Testis (tissue), 3 donors: Measurements from ENCODE around the gene ZFP62. TPM values are rescaled to one million over a fixed set of nuclear protein-coding genes. Genes with fewer than 3 reads are reported as not detected.

Experiments
- DNase-seq: peaks from one replicate; pipeline ENCODE4 v3.0.0-alpha.2; 2019
- H3K27ac ChIP-seq, 2 donors: fragments of 200-600 bp; sonication (generic); one replicate each; pipeline ENCODE4 v1.5.1; 2019
- H3K27me3 ChIP-seq: fragments of 200-600 bp; sonication (generic); one replicate; pipeline ENCODE4 v1.5.1; 2019
- H3K36me3 ChIP-seq: fragments of 200-600 bp; sonication (generic); one replicate; pipeline ENCODE4 v1.5.1; 2017; ENCODE audit warnings: low read depth; ENCODE audit errors: missing control alignments
- H3K4me1 ChIP-seq: fragments of 200-600 bp; sonication (generic); one replicate; pipeline ENCODE4 v1.5.1; 2019
- H3K4me3 ChIP-seq, 2 donors: fragments of 200-600 bp; sonication (generic); one replicate each; pipeline ENCODE4 v1.5.1; 2017 to 2019
- H3K9me3 ChIP-seq: fragments of 200-600 bp; sonication (generic); one replicate; pipeline ENCODE4 v1.5.1; 2017
- POLR2A ChIP-seq: fragments of 450-650 bp; IDR thresholded peaks from one replicate; pipeline ENCODE4 v1.6.1; 2017; ENCODE audit warnings: antibody characterized with exemption, mild to moderate bottlenecking, moderate library complexity
- WGBS, 2 donors: methylation state at CpG; one replicate each; pipeline ENCODE4 v1.1.5; 2018; 5-methylcytosine and 5-hydroxymethylcytosine counted together
- intact Hi-C: fragments of 100-400 bp; cut with DNase I; formaldehyde crosslinking; loops from one replicate; pipeline ENCODE4 v1.15.1; 2023; ENCODE audit warnings: low total_unique reads
- polyA plus RNA-seq: library from polyadenylated mRNA; stranded (reverse); fragments of 350-450 nt; fragmentation: Illumina TruSeq; extraction: RNeasy Lipid Tissue Mini Kit (QIAGEN cat#74804); gene quantifications from one replicate; pipeline ENCODE4 v1.2.3, GENCODE V29; 2014; ENCODE audit warnings: low read depth, low replicate concordance; ENCODE audit not compliant: insufficient read depth
- total RNA-seq, 2 donors: library from RNA; depleted of rRNA; stranded (reverse); fragments of >200 nt; gene quantifications; one replicate each; pipeline ENCODE4 v1.2.3, GENCODE V29; 2016
- TF ChIP-seq, protein P1 (sequence below), 3 experiments: fragments of 450-650 bp in 2 of 3; fragments of 200-600 bp in 1 of 3; sonication (generic) in 1 of 3; IDR thresholded peaks; one replicate each; pipeline ENCODE4 v1.5.1; 2016 to 2019; ENCODE audit warnings: antibody characterized with exemption in 3 of 3, mild to moderate bottlenecking in 2 of 3, moderate library complexity in 1 of 3

ZFP62 gene
- total and polyA plus RNA-seq, 3 donors from 2014 or later = 27.1 to 32.3 (median 29.2) TPM

GRCh38 chr5:180860273-180860886 lies 696 bp downstream of the ZFP62 start:
- TF ChIP-seq, protein P1, sequence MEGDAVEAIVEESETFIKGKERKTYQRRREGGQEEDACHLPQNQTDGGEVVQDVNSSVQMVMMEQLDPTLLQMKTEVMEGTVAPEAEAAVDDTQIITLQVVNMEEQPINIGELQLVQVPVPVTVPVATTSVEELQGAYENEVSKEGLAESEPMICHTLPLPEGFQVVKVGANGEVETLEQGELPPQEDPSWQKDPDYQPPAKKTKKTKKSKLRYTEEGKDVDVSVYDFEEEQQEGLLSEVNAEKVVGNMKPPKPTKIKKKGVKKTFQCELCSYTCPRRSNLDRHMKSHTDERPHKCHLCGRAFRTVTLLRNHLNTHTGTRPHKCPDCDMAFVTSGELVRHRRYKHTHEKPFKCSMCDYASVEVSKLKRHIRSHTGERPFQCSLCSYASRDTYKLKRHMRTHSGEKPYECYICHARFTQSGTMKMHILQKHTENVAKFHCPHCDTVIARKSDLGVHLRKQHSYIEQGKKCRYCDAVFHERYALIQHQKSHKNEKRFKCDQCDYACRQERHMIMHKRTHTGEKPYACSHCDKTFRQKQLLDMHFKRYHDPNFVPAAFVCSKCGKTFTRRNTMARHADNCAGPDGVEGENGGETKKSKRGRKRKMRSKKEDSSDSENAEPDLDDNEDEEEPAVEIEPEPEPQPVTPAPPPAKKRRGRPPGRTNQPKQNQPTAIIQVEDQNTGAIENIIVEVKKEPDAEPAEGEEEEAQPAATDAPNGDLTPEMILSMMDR (IDR thresholded peaks at IDR 0.05) = no peak
- TF ChIP-seq POLR2A = no peak
- Histone ChIP-seq H3K4me1 (peaks cover 9% of the 10 kb centered on the region), H3K9me3 (no peaks in the 10 kb centered on the region), H3K27ac (peak overlapping the region; percentile 86 to 92), H3K27me3 (no peaks in the 10 kb centered on the region), H3K4me3 (peak overlapping the region; percentile 93 to 96), H3K36me3 (no peaks in the 10 kb centered on the region)
- intact Hi-C loops = loop anchor here (5.0 kb wide), 1 partner anchor 73 kb away; no protein-coding TSS in a partner anchor
- WGBS, 2 donors = 0 to 1% methylated on average over 14 to 18 of the region's 18 CpGs
- no peak for DNase-seq

- Histone ChIP-seq H3K27ac (no peak overlapping the region), H3K27me3 (no peaks in the 10 kb centered on the region), H3K9me3 (no peaks in the 10 kb centered on the region), H3K4me3 (no peak overlapping the region), H3K36me3 (no peaks in the 10 kb centered on the region), H3K4me1 (peaks cover 9% of the 10 kb centered on the region)
- intact Hi-C loops = no loop called here
- TF ChIP-seq POLR2A = no peak
- TF ChIP-seq, protein P1 (IDR thresholded peaks at IDR 0.05) = no peak
- no peak for DNase-seq
- WGBS, 2 donors = 89 to 91% methylated on average over 6 of the region's 6 CpGs
Measured at GRCh38 chr5:180858586-180858985, 2.5 kb downstream of the ZFP62 start.

- Histone ChIP-seq H3K4me3 (no peak overlapping the region), H3K27me3 (no peaks in the 10 kb centered on the region), H3K9me3 (no peaks in the 10 kb centered on the region), H3K36me3 (no peaks in the 10 kb centered on the region), H3K4me1 (no peaks in the 10 kb centered on the region), H3K27ac (no peak overlapping the region)
- TF ChIP-seq POLR2A = no peak
- TF ChIP-seq, protein P1 (IDR thresholded peaks at IDR 0.05) = no peak
- 93 to 96% methylated on average over 1 of the region's 1 CpG for WGBS, 2 donors
- no peak for DNase-seq
- intact Hi-C loops = no loop called here
Measured at GRCh38 chr5:180853848-180854176, 7.3 kb downstream of the ZFP62 start.

GRCh38 chr5:180853121-180853847 lies 7.8 kb downstream of the ZFP62 start:
- Histone ChIP-seq H3K27ac (no peak overlapping the region), H3K4me1 (no peaks in the 10 kb centered on the region), H3K4me3 (no peak overlapping the region), H3K9me3 (no peaks in the 10 kb centered on the region), H3K36me3 (no peaks in the 10 kb centered on the region), H3K27me3 (no peaks in the 10 kb centered on the region)
- TF ChIP-seq POLR2A = no peak
- TF ChIP-seq, protein P1 (IDR thresholded peaks at IDR 0.05) = no peak
- no peak for DNase-seq
- 85 to 87% methylated on average over 13 of the region's 13 CpGs for WGBS, 2 donors
- intact Hi-C loops = no loop called here
